Liver (tissue), 9 donors: ENCODE measurements around the gene CCT6B. TPM values are rescaled to one million over a fixed set of nuclear protein-coding genes. Genes with fewer than 3 reads are reported as not detected.
"Not testable (repeated sequence)": the region's sequence is repeated elsewhere in the genome, so short reads cannot be mapped to it uniquely, and the experiment has no call there.

Experiments
- DNase-seq: peaks from one replicate; pipeline ENCODE4 v3.0.0-alpha.2; 2017; ENCODE audit warnings: low spot score
- H3K27ac ChIP-seq, 2 donors: one replicate each; pipeline ENCODE4 v1.7.0; 2013; ENCODE audit warnings: inconsistent platforms in 2 of 2, low read length in 2 of 2, control low read depth in 1 of 2, low read depth in 1 of 2, mild to moderate bottlenecking in 1 of 2
- H3K27me3 ChIP-seq, 4 donors: one replicate each; pipeline versions ENCODE4 v1.6.1 to v1.7.0; 2013; ENCODE audit warnings: low read length in 3 of 4, inconsistent platforms in 1 of 4, mild to moderate bottlenecking in 1 of 4, moderate library complexity in 1 of 4; ENCODE audit not compliant: control insufficient read depth in 4 of 4, insufficient read depth in 4 of 4
- H3K36me3 ChIP-seq, 4 donors: one replicate each; pipeline versions ENCODE4 v1.6.1 to v1.7.0; 2013; ENCODE audit warnings: low read length in 3 of 4, mild to moderate bottlenecking in 3 of 4, low read depth in 1 of 4, moderate library complexity in 1 of 4; ENCODE audit not compliant: control insufficient read depth in 4 of 4, insufficient read depth in 3 of 4
- H3K4me1 ChIP-seq, 4 donors: one replicate each; pipeline versions ENCODE4 v1.6.1 to v1.7.0; 2013; ENCODE audit warnings: low read length in 3 of 4, mild to moderate bottlenecking in 3 of 4, moderate library complexity in 1 of 4; ENCODE audit not compliant: control insufficient read depth in 4 of 4, insufficient read depth in 4 of 4
- H3K4me3 ChIP-seq, 3 donors: one replicate each; pipeline versions ENCODE4 v1.6.1 to v1.7.0; 2013; ENCODE audit warnings: low read length in 3 of 3, control low read depth in 1 of 3, low read depth in 1 of 3, mild to moderate bottlenecking in 1 of 3
- H3K9ac ChIP-seq, 2 donors: one replicate each; pipeline ENCODE4 v1.7.0; 2013; ENCODE audit warnings: low read length in 2 of 2, mild to moderate bottlenecking in 2 of 2, moderate library complexity in 2 of 2, control low read depth in 1 of 2, low read depth in 1 of 2
- H3K9me3 ChIP-seq, 4 donors: one replicate each; pipeline versions ENCODE4 v1.6.1 to v1.7.0; 2013; ENCODE audit warnings: low read length in 3 of 4; ENCODE audit not compliant: control insufficient read depth in 4 of 4
- EGR1 ChIP-seq, 2 donors: IDR thresholded peaks; 2 replicates each; pipeline ENCODE4 v1.6.1; 2016 to 2018; ENCODE audit warnings: antibody characterized with exemption in 2 of 2, low read depth in 2 of 2
- HNF4A ChIP-seq, 2 donors: conservative IDR thresholded peaks; 2 replicates each; pipeline ENCODE4 v1.6.1; 2016; ENCODE audit warnings: antibody characterized with exemption in 2 of 2, mild to moderate bottlenecking in 2 of 2
- JUND ChIP-seq, 2 donors: IDR thresholded peaks; 2 replicates each; pipeline ENCODE4 v1.6.1; 2016; ENCODE audit warnings: antibody characterized with exemption in 2 of 2
- NR2F2 ChIP-seq: IDR thresholded peaks from 2 replicates; pipeline ENCODE4 v1.6.1; 2016; ENCODE audit warnings: antibody characterized with exemption
- RXRA ChIP-seq, 2 donors: IDR thresholded peaks; 2 replicates each; pipeline ENCODE4 v1.6.1; 2017 to 2018; ENCODE audit warnings: antibody characterized with exemption in 2 of 2, mild to moderate bottlenecking in 1 of 2
- SP1 ChIP-seq: IDR thresholded peaks from 2 replicates; pipeline ENCODE4 v1.6.1; 2018; ENCODE audit warnings: antibody characterized with exemption, mild to moderate bottlenecking
- TAF1 ChIP-seq: conservative IDR thresholded peaks from 2 replicates; pipeline ENCODE4 v1.6.1; 2016; ENCODE audit warnings: antibody characterized with exemption, mild to moderate bottlenecking
- YY1 ChIP-seq: IDR thresholded peaks from 2 replicates; pipeline ENCODE4 v1.6.1; 2016; ENCODE audit warnings: antibody characterized with exemption, mild to moderate bottlenecking
- WGBS: extraction: QIAGEN DNeasy Blood & Tissue Kit; methylation state at CpG from one replicate; pipeline ENCODE4 v1.1.7; 2013; 5-methylcytosine and 5-hydroxymethylcytosine counted together
- polyA plus RNA-seq, 2 donors: library from polyadenylated mRNA; stranded (reverse) in 1 of 2; unstranded in 1 of 2; fragments of 200-250 nt in 1 of 2; fragments of >200 nt in 1 of 2; fragmentation: Nextera tagmentation in 1 of 2; extraction: Ambion mirVana in 1 of 2; gene quantifications; one replicate each; pipeline versions ENCODE4 v1.2.1 to v1.2.3, GENCODE V29; 2013 to 2015
- total RNA-seq, 2 donors: library from RNA; depleted of rRNA; stranded (reverse); fragments of >200 nt; gene quantifications; one replicate each; pipeline ENCODE4 v1.2.3, GENCODE V29; 2014
- TF ChIP-seq, protein P1 (sequence below): IDR thresholded peaks from 2 replicates; pipeline ENCODE4 v1.6.1; 2016; ENCODE audit warnings: antibody characterized with exemption
- TF ChIP-seq, protein P2 (sequence below): IDR thresholded peaks from 2 replicates; pipeline ENCODE4 v1.6.1; 2016; ENCODE audit warnings: antibody characterized with exemption, mild to moderate bottlenecking
- TF ChIP-seq, protein P3 (sequence below): fragments of 150-350 bp; IDR thresholded peaks from 2 replicates; pipeline ENCODE4 v1.5.1; 2017; ENCODE audit warnings: improper control_type of control experiment, low read depth, low read length; ENCODE audit not compliant: missing input control
- TF ChIP-seq, protein P4 (sequence below): IDR thresholded peaks from 2 replicates; pipeline ENCODE4 v1.6.1; 2016; ENCODE audit warnings: antibody characterized with exemption
- donor health status: healthy.
- donor health status: healthy.
- donor health status: healthy.
- donor health status: healthy.
- donor health status: healthy.

Gene CCT6B
- total and polyA plus RNA-seq, 4 donors, result 0.82 to 2.2 (median 1.4) TPM

DNA sequence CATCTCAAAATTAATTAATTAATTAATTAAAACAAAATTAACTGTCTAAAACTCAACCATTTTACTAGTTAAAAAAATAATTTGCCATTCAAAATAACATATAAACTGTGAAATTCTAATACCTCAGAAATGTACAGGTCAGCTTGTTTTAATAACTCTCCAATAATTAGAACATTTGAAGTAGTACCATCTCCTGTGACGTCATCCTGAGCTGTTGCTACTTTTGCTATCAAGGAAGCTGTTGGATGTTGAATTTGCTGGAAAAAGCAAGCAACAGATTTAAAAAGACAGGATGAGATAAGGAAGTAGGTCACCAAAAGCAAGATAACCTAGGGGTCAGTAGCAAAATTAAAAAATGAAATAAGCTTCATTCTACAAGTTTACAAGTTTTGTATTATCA is 2.8 kb downstream of the CCT6B start:
- TF ChIP-seq JUND (IDR thresholded peaks at IDR 0.05) (no peak), YY1 (no peak), SP1 (no peak), EGR1 (IDR thresholded peaks at IDR 0.05; ENCODE audit: low read depth in 2 of 2) (no peak), RXRA (IDR thresholded peaks at IDR 0.05) (no peak), TAF1 (no peak), NR2F2 (no peak), HNF4A (conservative IDR thresholded peaks at IDR 0.05) (no peak)
- TF ChIP-seq, protein P1, sequence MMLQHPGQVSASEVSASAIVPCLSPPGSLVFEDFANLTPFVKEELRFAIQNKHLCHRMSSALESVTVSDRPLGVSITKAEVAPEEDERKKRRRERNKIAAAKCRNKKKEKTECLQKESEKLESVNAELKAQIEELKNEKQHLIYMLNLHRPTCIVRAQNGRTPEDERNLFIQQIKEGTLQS, result no peak
- TF ChIP-seq, protein P2, sequence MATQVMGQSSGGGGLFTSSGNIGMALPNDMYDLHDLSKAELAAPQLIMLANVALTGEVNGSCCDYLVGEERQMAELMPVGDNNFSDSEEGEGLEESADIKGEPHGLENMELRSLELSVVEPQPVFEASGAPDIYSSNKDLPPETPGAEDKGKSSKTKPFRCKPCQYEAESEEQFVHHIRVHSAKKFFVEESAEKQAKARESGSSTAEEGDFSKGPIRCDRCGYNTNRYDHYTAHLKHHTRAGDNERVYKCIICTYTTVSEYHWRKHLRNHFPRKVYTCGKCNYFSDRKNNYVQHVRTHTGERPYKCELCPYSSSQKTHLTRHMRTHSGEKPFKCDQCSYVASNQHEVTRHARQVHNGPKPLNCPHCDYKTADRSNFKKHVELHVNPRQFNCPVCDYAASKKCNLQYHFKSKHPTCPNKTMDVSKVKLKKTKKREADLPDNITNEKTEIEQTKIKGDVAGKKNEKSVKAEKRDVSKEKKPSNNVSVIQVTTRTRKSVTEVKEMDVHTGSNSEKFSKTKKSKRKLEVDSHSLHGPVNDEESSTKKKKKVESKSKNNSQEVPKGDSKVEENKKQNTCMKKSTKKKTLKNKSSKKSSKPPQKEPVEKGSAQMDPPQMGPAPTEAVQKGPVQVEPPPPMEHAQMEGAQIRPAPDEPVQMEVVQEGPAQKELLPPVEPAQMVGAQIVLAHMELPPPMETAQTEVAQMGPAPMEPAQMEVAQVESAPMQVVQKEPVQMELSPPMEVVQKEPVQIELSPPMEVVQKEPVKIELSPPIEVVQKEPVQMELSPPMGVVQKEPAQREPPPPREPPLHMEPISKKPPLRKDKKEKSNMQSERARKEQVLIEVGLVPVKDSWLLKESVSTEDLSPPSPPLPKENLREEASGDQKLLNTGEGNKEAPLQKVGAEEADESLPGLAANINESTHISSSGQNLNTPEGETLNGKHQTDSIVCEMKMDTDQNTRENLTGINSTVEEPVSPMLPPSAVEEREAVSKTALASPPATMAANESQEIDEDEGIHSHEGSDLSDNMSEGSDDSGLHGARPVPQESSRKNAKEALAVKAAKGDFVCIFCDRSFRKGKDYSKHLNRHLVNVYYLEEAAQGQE, result no peak
- TF ChIP-seq, protein P3, sequence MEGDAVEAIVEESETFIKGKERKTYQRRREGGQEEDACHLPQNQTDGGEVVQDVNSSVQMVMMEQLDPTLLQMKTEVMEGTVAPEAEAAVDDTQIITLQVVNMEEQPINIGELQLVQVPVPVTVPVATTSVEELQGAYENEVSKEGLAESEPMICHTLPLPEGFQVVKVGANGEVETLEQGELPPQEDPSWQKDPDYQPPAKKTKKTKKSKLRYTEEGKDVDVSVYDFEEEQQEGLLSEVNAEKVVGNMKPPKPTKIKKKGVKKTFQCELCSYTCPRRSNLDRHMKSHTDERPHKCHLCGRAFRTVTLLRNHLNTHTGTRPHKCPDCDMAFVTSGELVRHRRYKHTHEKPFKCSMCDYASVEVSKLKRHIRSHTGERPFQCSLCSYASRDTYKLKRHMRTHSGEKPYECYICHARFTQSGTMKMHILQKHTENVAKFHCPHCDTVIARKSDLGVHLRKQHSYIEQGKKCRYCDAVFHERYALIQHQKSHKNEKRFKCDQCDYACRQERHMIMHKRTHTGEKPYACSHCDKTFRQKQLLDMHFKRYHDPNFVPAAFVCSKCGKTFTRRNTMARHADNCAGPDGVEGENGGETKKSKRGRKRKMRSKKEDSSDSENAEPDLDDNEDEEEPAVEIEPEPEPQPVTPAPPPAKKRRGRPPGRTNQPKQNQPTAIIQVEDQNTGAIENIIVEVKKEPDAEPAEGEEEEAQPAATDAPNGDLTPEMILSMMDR, result no peak
- DNase-seq, result no peak
- H3K4me3 ChIP-seq, result no peak overlapping the region
- H3K9ac ChIP-seq, result no peak overlapping the region
- H3K9me3 ChIP-seq, result no peaks in the 10 kb centered on the region
- no peak overlapping the region for H3K27ac ChIP-seq
- H3K4me1 ChIP-seq, result peaks cover 3 to 20% (median 19%) of the 10 kb centered on the region in 4 donors
- no peaks in the 10 kb centered on the region for H3K27me3 ChIP-seq
- WGBS, result 76% methylated on average over 1 of the region's 1 CpG
- H3K36me3 ChIP-seq, result no peaks in the 10 kb centered on the region

DNA sequence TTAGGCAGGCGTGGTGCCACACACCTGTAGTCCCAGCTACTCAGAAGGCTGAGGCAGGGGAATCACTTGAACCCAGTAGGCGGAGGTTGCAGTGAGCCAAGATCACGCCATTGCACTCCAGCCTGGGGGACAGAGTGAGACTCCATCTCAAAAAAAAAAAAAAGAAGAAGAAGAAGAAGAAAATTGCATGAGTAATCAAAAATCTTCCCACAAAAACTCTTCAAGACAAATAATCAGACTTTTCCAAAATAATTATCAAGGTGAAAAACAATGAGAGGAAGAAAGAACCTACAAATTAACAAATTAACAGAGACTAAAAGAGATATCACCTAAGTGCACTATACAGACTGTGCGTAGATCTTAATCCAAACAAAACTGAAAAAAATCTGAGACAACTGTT is 10.5 kb downstream of the CCT6B start:
- H3K36me3 ChIP-seq, H3K27me3 ChIP-seq, H3K4me3 ChIP-seq, H3K27ac ChIP-seq, H3K9me3 ChIP-seq, H3K4me1 ChIP-seq, H3K9ac ChIP-seq, DNase-seq: not testable (repeated sequence)
- WGBS, result 96% methylated on average over 4 of the region's 4 CpGs

DNA sequence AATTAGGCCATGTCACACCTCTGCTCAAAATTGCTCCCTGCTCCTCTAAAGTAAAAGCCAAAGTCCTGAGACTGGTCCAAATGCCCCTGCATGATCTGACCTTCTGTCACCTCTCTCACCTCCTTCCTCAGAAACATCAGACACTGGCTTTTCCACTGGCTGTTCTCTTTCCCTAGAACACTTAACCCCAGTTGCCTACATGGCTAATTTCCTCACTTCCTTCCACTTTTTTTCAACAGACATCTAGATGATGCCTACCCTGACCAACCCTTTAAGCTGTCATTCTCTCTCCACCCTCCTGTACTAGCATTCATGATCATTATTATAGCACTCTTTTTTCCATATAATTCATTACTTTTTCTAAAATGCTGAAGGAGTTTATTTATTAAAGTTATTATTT is 31.0 kb downstream of the CCT6B start:
- TF ChIP-seq, protein P1, result no peak
- no peak for TF ChIP-seq EGR1 (IDR thresholded peaks at IDR 0.05; ENCODE audit: low read depth in 2 of 2)
- TF ChIP-seq, protein P4, sequence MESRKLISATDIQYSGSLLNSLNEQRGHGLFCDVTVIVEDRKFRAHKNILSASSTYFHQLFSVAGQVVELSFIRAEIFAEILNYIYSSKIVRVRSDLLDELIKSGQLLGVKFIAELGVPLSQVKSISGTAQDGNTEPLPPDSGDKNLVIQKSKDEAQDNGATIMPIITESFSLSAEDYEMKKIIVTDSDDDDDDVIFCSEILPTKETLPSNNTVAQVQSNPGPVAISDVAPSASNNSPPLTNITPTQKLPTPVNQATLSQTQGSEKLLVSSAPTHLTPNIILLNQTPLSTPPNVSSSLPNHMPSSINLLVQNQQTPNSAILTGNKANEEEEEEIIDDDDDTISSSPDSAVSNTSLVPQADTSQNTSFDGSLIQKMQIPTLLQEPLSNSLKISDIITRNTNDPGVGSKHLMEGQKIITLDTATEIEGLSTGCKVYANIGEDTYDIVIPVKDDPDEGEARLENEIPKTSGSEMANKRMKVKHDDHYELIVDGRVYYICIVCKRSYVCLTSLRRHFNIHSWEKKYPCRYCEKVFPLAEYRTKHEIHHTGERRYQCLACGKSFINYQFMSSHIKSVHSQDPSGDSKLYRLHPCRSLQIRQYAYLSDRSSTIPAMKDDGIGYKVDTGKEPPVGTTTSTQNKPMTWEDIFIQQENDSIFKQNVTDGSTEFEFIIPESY, result no peak
- TF ChIP-seq HNF4A (conservative IDR thresholded peaks at IDR 0.05), result no peak
- no peak for DNase-seq
- Histone ChIP-seq H3K36me3 (no peaks in the 10 kb centered on the region), H3K4me3 (no peak overlapping the region), H3K4me1 (no peaks in the 10 kb centered on the region), H3K9ac (no peak overlapping the region), H3K27ac (no peak overlapping the region), H3K9me3 (no peaks in the 10 kb centered on the region), H3K27me3 (no peaks in the 10 kb centered on the region)
